IPS-11a (cell line): Measurements from ENCODE around the gene PSME3IP1.

ENCODE experiments used
- H3K4me3 ChIP-seq: one replicate; pipeline ENCODE4 v1.5.1; 2013; ENCODE audit warnings: low read depth, low read length, control low read depth

The PSME3IP1 gene

GRCh38 chr16:57169327-57169726 lies 16.5 kb downstream of the PSME3IP1 start:
- H3K4me3 ChIP-seq: no peak overlapping the region

- H3K4me3 ChIP-seq: no peak overlapping the region
Observed at GRCh38 chr16:57167953-57168352, 17.9 kb downstream of the PSME3IP1 start.

- no peak overlapping the region for H3K4me3 ChIP-seq
Observed at GRCh38 chr16:57167538-57167937, 18.3 kb downstream of the PSME3IP1 start.

GRCh38 chr16:57166951-57167350 lies 18.9 kb downstream of the PSME3IP1 start:
- no peak overlapping the region for H3K4me3 ChIP-seq

- H3K4me3 ChIP-seq: no peak overlapping the region
Observed at GRCh38 chr16:57166451-57166850, 19.4 kb downstream of the PSME3IP1 start.

- no peak overlapping the region for H3K4me3 ChIP-seq
Observed at GRCh38 chr16:57165938-57166337, 19.9 kb downstream of the PSME3IP1 start.

- no peak overlapping the region for H3K4me3 ChIP-seq
Observed at GRCh38 chr16:57165483-57165882, 20.4 kb downstream of the PSME3IP1 start.

GRCh38 chr16:57163842-57164241 lies 22.0 kb downstream of the PSME3IP1 start:
- no peak overlapping the region for H3K4me3 ChIP-seq

GRCh38 chr16:57159447-57159846 lies 26.4 kb downstream of the PSME3IP1 start:
- H3K4me3 ChIP-seq: no peak overlapping the region

GRCh38 chr16:57157533-57157932 lies 28.3 kb downstream of the PSME3IP1 start:
- H3K4me3 ChIP-seq: no peak overlapping the region

- no peak overlapping the region for H3K4me3 ChIP-seq
Observed at GRCh38 chr16:57156351-57156703, 29.5 kb downstream of the PSME3IP1 start.

- no peak overlapping the region for H3K4me3 ChIP-seq
Observed at GRCh38 chr16:57155702-57156350, 30.0 kb downstream of the PSME3IP1 start.

GRCh38 chr16:57153841-57154240 lies 32.0 kb downstream of the PSME3IP1 start:
- no peak overlapping the region for H3K4me3 ChIP-seq

- no peak overlapping the region for H3K4me3 ChIP-seq
Observed at GRCh38 chr16:57152096-57153093, 33.4 kb downstream of the PSME3IP1 start.

GRCh38 chr16:57151369-57151768 lies 34.5 kb downstream of the PSME3IP1 start:
- H3K4me3 ChIP-seq: no peak overlapping the region

GRCh38 chr16:57150682-57151330 lies 35.0 kb downstream of the PSME3IP1 start:
- no peak overlapping the region for H3K4me3 ChIP-seq

- H3K4me3 ChIP-seq: no peak overlapping the region
Observed at GRCh38 chr16:57149391-57149790, 36.4 kb downstream of the PSME3IP1 start.

- no peak overlapping the region for H3K4me3 ChIP-seq
Observed at GRCh38 chr16:57148481-57148880, 37.4 kb downstream of the PSME3IP1 start.

GRCh38 chr16:57147381-57148221 lies 38.2 kb downstream of the PSME3IP1 start:
- no peak overlapping the region for H3K4me3 ChIP-seq

- H3K4me3 ChIP-seq: no peak overlapping the region
Observed at GRCh38 chr16:57146735-57147134, 39.1 kb downstream of the PSME3IP1 start.
